ENCODE measurements around the gene AKAP6.

AKAP6 gene

GRCh38 chr14:32474478-32475195 lies 145.5 kb downstream of the AKAP6 start:
- DNase-seq (ENCODE audit: low read depth) = no peak
- H3K4me3 ChIP-seq (ENCODE audit: low read depth, low read length) = no peak overlapping the region
- no peak for TF ChIP-seq CTCF (IDR thresholded peaks at IDR 0.05; ENCODE audit: low read depth, low read length, missing control alignments)

- DNase-seq (ENCODE audit: low read depth) = no peak
- H3K4me3 ChIP-seq (ENCODE audit: low read depth, low read length) = no peak overlapping the region
- TF ChIP-seq CTCF (IDR thresholded peaks at IDR 0.05; ENCODE audit: low read depth, low read length, missing control alignments) = no peak
Measured at GRCh38 chr14:32476532-32476931, 147.4 kb downstream of the AKAP6 start.

GRCh38 chr14:32477396-32477795 lies 148.3 kb downstream of the AKAP6 start:
- no peak for DNase-seq (ENCODE audit: low read depth)
- TF ChIP-seq CTCF (IDR thresholded peaks at IDR 0.05; ENCODE audit: low read depth, low read length, missing control alignments) = no peak
- no peak overlapping the region for H3K4me3 ChIP-seq (ENCODE audit: low read depth, low read length)

- no peak overlapping the region for H3K4me3 ChIP-seq (ENCODE audit: low read depth, low read length)
- no peak for TF ChIP-seq CTCF (IDR thresholded peaks at IDR 0.05; ENCODE audit: low read depth, low read length, missing control alignments)
- DNase-seq (ENCODE audit: low read depth) = no peak
Measured at GRCh38 chr14:32478050-32478449, 149.0 kb downstream of the AKAP6 start.

GRCh38 chr14:32480337-32480736 lies 151.2 kb downstream of the AKAP6 start:
- TF ChIP-seq CTCF (IDR thresholded peaks at IDR 0.05; ENCODE audit: low read depth, low read length, missing control alignments) = no peak
- no peak overlapping the region for H3K4me3 ChIP-seq (ENCODE audit: low read depth, low read length)
- DNase-seq (ENCODE audit: low read depth) = no peak

GRCh38 chr14:32481707-32482106 lies 152.6 kb downstream of the AKAP6 start:
- no peak for TF ChIP-seq CTCF (IDR thresholded peaks at IDR 0.05; ENCODE audit: low read depth, low read length, missing control alignments)
- no peak overlapping the region for H3K4me3 ChIP-seq (ENCODE audit: low read depth, low read length)
- no peak for DNase-seq (ENCODE audit: low read depth)

- no peak overlapping the region for H3K4me3 ChIP-seq (ENCODE audit: low read depth, low read length)
- TF ChIP-seq CTCF (IDR thresholded peaks at IDR 0.05; ENCODE audit: low read depth, low read length, missing control alignments) = no peak
- DNase-seq (ENCODE audit: low read depth) = no peak
Measured at GRCh38 chr14:32491416-32492016, 162.4 kb downstream of the AKAP6 start.

All from GM12864 (cell line).